22Rv1 (cell line): ENCODE data around the gene TMEM182.

Experiments used
- ZFX ChIP-seq: fragments of 450-650 bp; IDR thresholded peaks from 2 replicates; pipeline ENCODE4 v1.6.1; 2017; ENCODE audit warnings: antibody characterized with exemption, borderline replicate concordance
- TF ChIP-seq, protein P1 (sequence below): fragments of 450-650 bp; IDR thresholded peaks from 2 replicates; pipeline ENCODE4 v1.5.1; 2017; ENCODE audit warnings: mild to moderate bottlenecking

GRCh38 chr2:102788216-102788884, 26.5 kb downstream of the TMEM182 start:
- TF ChIP-seq, protein P1, sequence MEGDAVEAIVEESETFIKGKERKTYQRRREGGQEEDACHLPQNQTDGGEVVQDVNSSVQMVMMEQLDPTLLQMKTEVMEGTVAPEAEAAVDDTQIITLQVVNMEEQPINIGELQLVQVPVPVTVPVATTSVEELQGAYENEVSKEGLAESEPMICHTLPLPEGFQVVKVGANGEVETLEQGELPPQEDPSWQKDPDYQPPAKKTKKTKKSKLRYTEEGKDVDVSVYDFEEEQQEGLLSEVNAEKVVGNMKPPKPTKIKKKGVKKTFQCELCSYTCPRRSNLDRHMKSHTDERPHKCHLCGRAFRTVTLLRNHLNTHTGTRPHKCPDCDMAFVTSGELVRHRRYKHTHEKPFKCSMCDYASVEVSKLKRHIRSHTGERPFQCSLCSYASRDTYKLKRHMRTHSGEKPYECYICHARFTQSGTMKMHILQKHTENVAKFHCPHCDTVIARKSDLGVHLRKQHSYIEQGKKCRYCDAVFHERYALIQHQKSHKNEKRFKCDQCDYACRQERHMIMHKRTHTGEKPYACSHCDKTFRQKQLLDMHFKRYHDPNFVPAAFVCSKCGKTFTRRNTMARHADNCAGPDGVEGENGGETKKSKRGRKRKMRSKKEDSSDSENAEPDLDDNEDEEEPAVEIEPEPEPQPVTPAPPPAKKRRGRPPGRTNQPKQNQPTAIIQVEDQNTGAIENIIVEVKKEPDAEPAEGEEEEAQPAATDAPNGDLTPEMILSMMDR, result no peak
- no peak for TF ChIP-seq ZFX
